ENCODE data around the gene NUFIP1. TPM values are rescaled to one million over a fixed set of nuclear protein-coding genes. Genes with fewer than 3 reads are reported as not detected.
"Not testable (repeated sequence)": the region's sequence is repeated elsewhere in the genome, so short reads cannot be mapped to it uniquely, and the experiment has no call there.

NUFIP1 gene
- total RNA-seq, 1 experiment from 2014 or later: 8.7 TPM

- DNase-seq (ENCODE audit: low read depth): no peak
These were observed 69.3 kb downstream of the NUFIP1 start for GRCh38 chr13:44920013-44920412.

GRCh38 chr13:44919104-44919804 lies 70.0 kb downstream of the NUFIP1 start:
- no peak for DNase-seq (ENCODE audit: low read depth)

- peak; percentile 98 for DNase-seq (ENCODE audit: low read depth)
These were observed 70.8 kb downstream of the NUFIP1 start for GRCh38 chr13:44918326-44919103.

GRCh38 chr13:44917589-44918325 lies 71.5 kb downstream of the NUFIP1 start:
- peak; percentile 98 for DNase-seq (ENCODE audit: low read depth)

GRCh38 chr13:44912278-44913016 lies 76.8 kb downstream of the NUFIP1 start:
- no peak for DNase-seq (ENCODE audit: low read depth)

- no peak for DNase-seq (ENCODE audit: low read depth)
These were observed 80.6 kb downstream of the NUFIP1 start for GRCh38 chr13:44908712-44909111.

- DNase-seq (ENCODE audit: low read depth): no peak
These were observed 81.0 kb downstream of the NUFIP1 start for GRCh38 chr13:44908266-44908665.

GRCh38 chr13:44906713-44907112 lies 82.6 kb downstream of the NUFIP1 start:
- DNase-seq (ENCODE audit: low read depth): no peak

GRCh38 chr13:44906230-44906629 lies 83.0 kb downstream of the NUFIP1 start:
- no peak for DNase-seq (ENCODE audit: low read depth)

- DNase-seq (ENCODE audit: low read depth): no peak
These were observed 83.7 kb downstream of the NUFIP1 start for GRCh38 chr13:44905556-44905955.

- peak; percentile 89 for DNase-seq (ENCODE audit: low read depth)
These were observed 84.3 kb downstream of the NUFIP1 start for GRCh38 chr13:44904967-44905366.

GRCh38 chr13:44903574-44903985 lies 85.7 kb downstream of the NUFIP1 start:
- no peak for DNase-seq (ENCODE audit: low read depth)

- DNase-seq (ENCODE audit: low read depth): no peak
These were observed 86.5 kb downstream of the NUFIP1 start for GRCh38 chr13:44902738-44903137.

- DNase-seq (ENCODE audit: low read depth): no peak
These were observed 89.3 kb downstream of the NUFIP1 start for GRCh38 chr13:44899967-44900366.

- DNase-seq (ENCODE audit: low read depth): not testable (repeated sequence)
These were observed 91.0 kb downstream of the NUFIP1 start for GRCh38 chr13:44898308-44898707.

GRCh38 chr13:44895953-44896335 lies 93.3 kb downstream of the NUFIP1 start:
- DNase-seq (ENCODE audit: low read depth): no peak

GRCh38 chr13:44895264-44895952 lies 93.9 kb downstream of the NUFIP1 start:
- DNase-seq (ENCODE audit: low read depth): no peak

- no peak for DNase-seq (ENCODE audit: low read depth)
These were observed 95.1 kb downstream of the NUFIP1 start for GRCh38 chr13:44894001-44894770.

Data from HT1080 (cell line).